KMS-11 (cell line): ENCODE data around the gene FHIT.

Experiments
- H2AFZ ChIP-seq: fragments of 200-600 bp; sonication (generic); 2 replicates; pipeline ENCODE4 v1.6.1; 2016; ENCODE audit warnings: antibody characterized with exemption, mixed run types, low read depth
- H3K27ac ChIP-seq: fragments of 200-600 bp; sonication (generic); 2 replicates; pipeline ENCODE4 v1.6.1; 2016; ENCODE audit warnings: mild to moderate bottlenecking, mixed run types
- H3K27me3 ChIP-seq: fragments of 200-600 bp; sonication (generic); 2 replicates; pipeline ENCODE4 v1.6.1; 2017; ENCODE audit warnings: mild to moderate bottlenecking, low read depth, mixed run types, moderate library complexity; ENCODE audit not compliant: insufficient read depth
- H3K36me3 ChIP-seq: fragments of 200-600 bp; sonication (generic); 2 replicates; pipeline ENCODE4 v1.6.1; 2017; ENCODE audit warnings: mild to moderate bottlenecking, mixed run types; ENCODE audit not compliant: insufficient read depth
- H3K4me1 ChIP-seq: fragments of 200-600 bp; sonication (generic); 2 replicates; pipeline ENCODE4 v1.6.1; 2016; ENCODE audit warnings: mild to moderate bottlenecking, low read depth, mixed run types; ENCODE audit not compliant: poor library complexity, severe bottlenecking
- H3K4me2 ChIP-seq: fragments of 200-600 bp; sonication (generic); 2 replicates; pipeline ENCODE4 v1.7.0; 2016; ENCODE audit warnings: mild to moderate bottlenecking, mixed run types
- H3K4me3 ChIP-seq: fragments of 200-600 bp; sonication (generic); IDR thresholded peaks from 2 replicates; pipeline ENCODE4 v1.6.1; 2017; ENCODE audit warnings: low read depth, low read length, mixed read lengths; ENCODE audit not compliant: insufficient read depth
- H3K79me2 ChIP-seq: fragments of 200-600 bp; sonication (generic); 2 replicates; pipeline ENCODE4 v1.6.1; 2016; ENCODE audit warnings: low read depth, mixed run types; ENCODE audit not compliant: insufficient read depth
- H3K9ac ChIP-seq: fragments of 200-600 bp; sonication (generic); 2 replicates; pipeline ENCODE4 v1.6.1; 2016; ENCODE audit warnings: mild to moderate bottlenecking, mixed run types
- H4K20me1 ChIP-seq: fragments of 200-600 bp; sonication (generic); 2 replicates; pipeline ENCODE4 v1.6.1; 2016; ENCODE audit warnings: mild to moderate bottlenecking, mixed run types; ENCODE audit not compliant: insufficient read depth
- CTCF ChIP-seq: fragments of 200-600 bp; sonication (generic); conservative IDR thresholded peaks from 2 replicates; pipeline ENCODE4 v1.6.1; 2017; ENCODE audit warnings: low read depth, mild to moderate bottlenecking, antibody characterized with exemption, low read length, moderate library complexity, mixed read lengths

The FHIT gene

GRCh38 chr3:59731943-59732342 is 1519.3 kb downstream of the FHIT start:
- TF ChIP-seq CTCF = no peak
- Histone ChIP-seq H3K79me2 (no peaks in the 10 kb centered on the region), H2AFZ (no peak overlapping the region), H3K4me1 (no peaks in the 10 kb centered on the region), H3K36me3 (no peaks in the 10 kb centered on the region), H3K4me2 (no peak overlapping the region), H4K20me1 (no peaks in the 10 kb centered on the region), H3K4me3 (no peak overlapping the region), H3K27me3 (no peaks in the 10 kb centered on the region), H3K9ac (no peak overlapping the region), H3K27ac (no peak overlapping the region)

- H2AFZ ChIP-seq = no peak overlapping the region
- H3K36me3 ChIP-seq = no peaks in the 10 kb centered on the region
- no peak overlapping the region for H3K4me3 ChIP-seq
- no peaks in the 10 kb centered on the region for H3K27me3 ChIP-seq
- H3K4me1 ChIP-seq = no peaks in the 10 kb centered on the region
- no peaks in the 10 kb centered on the region for H4K20me1 ChIP-seq
- H3K27ac ChIP-seq = no peak overlapping the region
- H3K4me2 ChIP-seq = no peak overlapping the region
- no peak for TF ChIP-seq CTCF
- no peak overlapping the region for H3K9ac ChIP-seq
- no peaks in the 10 kb centered on the region for H3K79me2 ChIP-seq
These were observed 1520.7 kb downstream of the FHIT start for GRCh38 chr3:59730591-59730990.

- H3K4me2 ChIP-seq = no peak overlapping the region
- H2AFZ ChIP-seq = no peak overlapping the region
- no peaks in the 10 kb centered on the region for H3K79me2 ChIP-seq
- no peak overlapping the region for H3K4me3 ChIP-seq
- H3K27me3 ChIP-seq = no peaks in the 10 kb centered on the region
- TF ChIP-seq CTCF = no peak
- H3K36me3 ChIP-seq = no peaks in the 10 kb centered on the region
- H3K27ac ChIP-seq = no peak overlapping the region
- H4K20me1 ChIP-seq = no peaks in the 10 kb centered on the region
- H3K4me1 ChIP-seq = no peaks in the 10 kb centered on the region
- no peak overlapping the region for H3K9ac ChIP-seq
These were observed 1522.7 kb downstream of the FHIT start for GRCh38 chr3:59728587-59728908.

- Histone ChIP-seq H3K79me2 (no peaks in the 10 kb centered on the region), H3K36me3 (no peaks in the 10 kb centered on the region), H3K27ac (no peak overlapping the region), H3K4me1 (no peaks in the 10 kb centered on the region), H3K4me2 (no peak overlapping the region), H3K4me3 (no peak overlapping the region), H3K27me3 (no peaks in the 10 kb centered on the region), H3K9ac (no peak overlapping the region), H4K20me1 (no peaks in the 10 kb centered on the region), H2AFZ (no peak overlapping the region)
- TF ChIP-seq CTCF = no peak
These were observed 1523.2 kb downstream of the FHIT start for GRCh38 chr3:59727902-59728586.
